ENCODE measurements around the gene NEB. TPM values are rescaled to one million over a fixed set of nuclear protein-coding genes. Genes with fewer than 3 reads are reported as not detected.
"Not testable (repeated sequence)": the region's sequence is repeated elsewhere in the genome, so short reads cannot be mapped to it uniquely, and the experiment has no call there.

NEB gene
- total RNA-seq, 4 donors from 2014 or later = 1.6 to 16.4 (median 4.4) TPM

DNA sequence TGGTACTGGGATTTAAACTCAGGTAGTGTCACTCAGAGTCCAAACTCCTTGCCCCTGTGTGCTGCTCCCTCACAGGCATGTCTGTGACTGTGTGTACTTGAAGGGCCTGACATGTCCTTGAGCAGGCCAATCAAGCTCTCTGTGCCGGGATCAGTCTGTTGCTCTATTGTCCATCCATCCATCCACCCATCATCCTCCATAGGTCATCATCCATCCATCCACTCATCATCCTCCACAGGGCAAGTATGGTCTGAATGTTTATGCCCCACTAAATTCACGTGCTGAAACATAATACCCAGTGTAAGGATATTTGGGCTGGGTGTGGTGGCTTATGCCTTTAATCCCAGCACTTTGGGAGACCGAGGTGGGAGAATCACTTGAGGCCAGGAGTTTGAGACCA lies 24.5 kb upstream of the NEB start:
- Histone ChIP-seq H3K9me3 (no peaks in the 10 kb centered on the region), H3K27me3 (no peaks in the 10 kb centered on the region), H3K36me3 (no peaks in the 10 kb centered on the region), H3K4me1 (no peaks in the 10 kb centered on the region), H3K27ac (no peak overlapping the region), H3K4me3 (replicated peaks in 1 of 3) (no peak overlapping the region)
- 93 to 94% methylated on average over 3 of the region's 3 CpGs for WGBS, 2 donors
- intact Hi-C loops (cut with DNase I) = no loop called here
- no peak for DNase-seq
- TF ChIP-seq CTCF (IDR thresholded peaks at IDR 0.05) (no peak), POLR2A (IDR thresholded peaks at IDR 0.05) (no peak)

- H3K27me3 ChIP-seq = no peaks in the 10 kb centered on the region
- no peaks in the 10 kb centered on the region for H3K4me1 ChIP-seq
- 39 to 53% methylated on average over 1 of the region's 1 CpG for WGBS, 2 donors
- H3K27ac ChIP-seq = no peak overlapping the region
- H3K4me3 ChIP-seq (replicated peaks in 1 of 3) = no peak overlapping the region
- DNase-seq = no peak
- no peaks in the 10 kb centered on the region for H3K36me3 ChIP-seq
- intact Hi-C loops (cut with DNase I) = no loop called here
- TF ChIP-seq CTCF (IDR thresholded peaks at IDR 0.05) (no peak), POLR2A (IDR thresholded peaks at IDR 0.05) (no peak)
- H3K9me3 ChIP-seq = no peaks in the 10 kb centered on the region
Observed at GRCh38 chr2:151757861-151758260, 23.6 kb upstream of the NEB start.

DNA sequence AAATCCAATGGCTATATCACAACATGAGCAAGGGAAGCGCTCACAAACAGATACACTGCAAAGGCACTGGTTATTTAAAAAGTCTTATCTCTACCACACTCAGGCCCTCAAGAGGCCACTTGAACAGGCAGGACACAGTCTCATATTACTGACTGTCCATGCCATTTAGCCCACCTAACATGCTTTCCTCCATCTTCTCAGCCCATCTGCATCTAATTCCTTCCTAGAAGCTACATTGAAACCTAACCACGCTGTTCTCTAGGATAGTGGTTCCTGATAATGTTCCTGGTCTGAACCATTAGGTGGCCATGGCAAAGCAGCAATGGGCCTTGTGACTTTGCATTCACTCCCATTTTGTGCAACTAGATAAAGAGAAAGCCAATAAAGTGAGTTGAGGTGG lies 22.5 kb upstream of the NEB start:
- no peak overlapping the region for H3K4me3 ChIP-seq (replicated peaks in 1 of 3)
- H3K9me3 ChIP-seq = no peaks in the 10 kb centered on the region
- no peaks in the 10 kb centered on the region for H3K4me1 ChIP-seq
- TF ChIP-seq CTCF (IDR thresholded peaks at IDR 0.05) (no peak), POLR2A (IDR thresholded peaks at IDR 0.05) (no peak)
- H3K27ac ChIP-seq = no peak overlapping the region
- intact Hi-C loops (cut with DNase I) = no loop called here
- no peak for DNase-seq
- no peaks in the 10 kb centered on the region for H3K36me3 ChIP-seq
- no peaks in the 10 kb centered on the region for H3K27me3 ChIP-seq
- 93 to 94% methylated on average over 2 of the region's 2 CpGs for WGBS, 2 donors

DNA sequence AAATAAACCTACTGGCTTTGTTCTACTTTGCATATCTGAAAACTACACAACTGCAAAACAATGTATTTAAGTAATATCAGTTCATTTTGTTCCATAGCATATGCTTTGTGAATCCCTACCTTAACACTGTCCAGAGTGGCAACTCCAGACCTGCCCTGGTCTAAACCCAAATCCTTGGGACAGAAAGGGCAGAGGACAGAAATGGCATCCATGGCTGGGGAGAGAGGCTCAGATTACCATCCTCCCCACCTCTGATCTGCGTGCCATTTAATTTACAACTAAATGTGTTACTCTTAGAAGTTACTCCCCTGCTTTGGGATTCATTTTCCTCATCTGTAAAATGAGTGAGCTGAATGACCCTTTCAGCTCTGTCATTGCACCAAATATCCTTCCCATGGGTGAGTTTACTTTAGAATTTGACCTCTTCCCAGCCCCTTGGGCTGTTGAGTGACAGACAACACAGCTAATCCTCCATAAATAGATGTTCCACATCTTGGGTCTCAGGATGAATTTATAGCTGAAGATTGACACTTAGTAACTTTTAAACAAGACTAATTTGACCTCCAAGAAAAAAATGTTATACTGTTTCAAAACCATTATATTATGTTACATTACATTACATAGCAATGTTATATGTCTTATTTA lies 20.1 kb upstream of the NEB start:
- 79 to 100% methylated on average over 1 of the region's 1 CpG for WGBS, 2 donors
- no peaks in the 10 kb centered on the region for H3K4me1 ChIP-seq
- H3K4me3 ChIP-seq (replicated peaks in 1 of 3) = no peak overlapping the region

GRCh38 chr2:151753540-151753939 lies 19.3 kb upstream of the NEB start:
- no peaks in the 10 kb centered on the region for H3K4me1 ChIP-seq
- H3K36me3 ChIP-seq = no peaks in the 10 kb centered on the region
- no peak for DNase-seq
- intact Hi-C loops (cut with DNase I) = no loop called here
- no peak for TF ChIP-seq CTCF (IDR thresholded peaks at IDR 0.05)
- no peak for TF ChIP-seq POLR2A (IDR thresholded peaks at IDR 0.05)
- no peak overlapping the region for H3K27ac ChIP-seq
- H3K4me3 ChIP-seq (replicated peaks in 1 of 3) = no peak overlapping the region
- H3K27me3 ChIP-seq = no peaks in the 10 kb centered on the region
- no peaks in the 10 kb centered on the region for H3K9me3 ChIP-seq

More for the DNA sequence above, 20.1 kb upstream of the NEB start:
- DNase-seq = no peak
- no peak for TF ChIP-seq POLR2A (IDR thresholded peaks at IDR 0.05)
- TF ChIP-seq CTCF (IDR thresholded peaks at IDR 0.05) = no peak
- no peaks in the 10 kb centered on the region for H3K27me3 ChIP-seq
- no peak overlapping the region for H3K27ac ChIP-seq
- no peaks in the 10 kb centered on the region for H3K9me3 ChIP-seq
- intact Hi-C loops (cut with DNase I) = no loop called here
- H3K36me3 ChIP-seq = no peaks in the 10 kb centered on the region

DNA sequence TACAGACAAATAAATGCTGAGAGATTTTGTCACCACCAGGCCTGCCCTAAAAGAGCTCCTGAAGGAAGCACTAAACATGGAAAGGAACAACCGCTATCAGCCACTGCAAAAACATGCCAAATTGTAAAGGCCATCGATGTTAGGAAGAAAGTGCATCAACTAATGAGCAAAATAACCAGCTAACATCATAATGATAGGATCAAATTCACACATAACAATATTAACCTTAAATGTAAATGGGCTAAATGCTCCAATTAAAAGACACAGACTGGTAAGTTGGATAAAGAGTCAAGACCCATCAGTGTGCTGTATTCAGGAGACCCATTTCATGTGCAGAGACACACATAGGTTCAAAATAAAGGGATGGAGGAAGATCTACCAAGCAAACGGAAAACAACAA lies 11.0 kb upstream of the NEB start:
- H3K4me3 ChIP-seq (replicated peaks in 1 of 3); H3K27me3 ChIP-seq; H3K36me3 ChIP-seq; intact Hi-C loops (cut with DNase I); H3K4me1 ChIP-seq; H3K9me3 ChIP-seq; DNase-seq; H3K27ac ChIP-seq: not testable (repeated sequence)
- 98% methylated on average over 3 of the region's 3 CpGs for WGBS, 2 donors
